SK-MEL-5 (cell line): ENCODE data around the gene EP400. TPM values are rescaled to one million over a fixed set of nuclear protein-coding genes. Genes with fewer than 3 reads are reported as not detected.
"Not testable (repeated sequence)": the region's sequence is repeated elsewhere in the genome, so short reads cannot be mapped to it uniquely, and the experiment has no call there.

Experiments
- DNase-seq: peaks from one replicate; pipeline ENCODE4 v3.0.0-alpha.2; 2016; ENCODE audit warnings: low read depth, low spot score
- in situ Hi-C: cut with HindIII; loops from 2 replicates; pipeline ENCODE4 v1.10.0; 2016; ENCODE audit warnings: low sequenced_read_pairs, high pct_unique_total_duplicates, low pct_unique_long_range_greater_than_20kb
- total RNA-seq: library from RNA; depleted of rRNA; stranded (reverse); fragments of >200 nt; shearing (Covaris generic); gene quantifications from 2 replicates; pipeline ENCODE4 v1.2.3, GENCODE V29; 2014

EP400 gene
- total RNA-seq, 1 experiment from 2014 or later, result 5.7 TPM

DNA sequence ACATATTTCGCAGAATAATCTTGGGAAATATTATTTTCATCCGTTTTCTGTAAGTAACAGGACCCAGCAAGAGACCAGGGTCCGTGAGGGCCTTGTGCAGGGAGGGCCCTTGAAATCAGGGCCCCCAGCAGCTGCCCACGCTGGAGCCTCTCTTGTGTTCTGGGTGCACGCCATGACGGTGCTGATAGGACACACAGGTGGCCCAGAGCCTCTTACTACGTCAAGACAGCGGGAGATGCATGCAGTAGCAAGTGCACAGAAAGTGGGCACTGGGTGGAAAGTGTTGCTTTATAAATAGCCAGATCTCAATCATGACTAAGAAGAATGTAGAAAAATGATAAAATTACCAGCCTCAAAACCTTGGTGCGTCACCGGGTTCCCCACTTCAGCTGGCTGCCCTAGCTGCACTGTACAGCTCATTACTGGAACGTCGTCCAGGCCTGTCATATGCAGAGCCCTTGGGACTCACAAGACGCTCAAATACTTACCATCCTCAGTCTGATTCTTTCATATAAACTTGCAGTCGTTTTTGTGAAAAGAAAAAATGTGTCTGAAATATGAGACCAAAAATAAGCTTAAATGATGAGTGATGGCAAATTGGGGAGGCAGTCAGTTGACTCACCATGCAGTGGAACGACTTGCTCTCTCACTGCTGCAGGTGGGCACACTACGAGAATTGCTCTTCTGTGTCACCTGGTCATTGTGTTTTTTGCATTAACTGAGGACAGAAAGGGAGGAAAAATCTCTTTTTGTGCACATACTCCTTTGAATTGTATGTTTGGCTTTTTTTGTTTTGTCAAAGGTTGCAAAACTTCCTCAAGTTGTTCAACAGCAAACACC is 126.2 kb downstream of the EP400 start:
- in situ Hi-C loops, result no loop called here
- DNase-seq, result no peak

DNA sequence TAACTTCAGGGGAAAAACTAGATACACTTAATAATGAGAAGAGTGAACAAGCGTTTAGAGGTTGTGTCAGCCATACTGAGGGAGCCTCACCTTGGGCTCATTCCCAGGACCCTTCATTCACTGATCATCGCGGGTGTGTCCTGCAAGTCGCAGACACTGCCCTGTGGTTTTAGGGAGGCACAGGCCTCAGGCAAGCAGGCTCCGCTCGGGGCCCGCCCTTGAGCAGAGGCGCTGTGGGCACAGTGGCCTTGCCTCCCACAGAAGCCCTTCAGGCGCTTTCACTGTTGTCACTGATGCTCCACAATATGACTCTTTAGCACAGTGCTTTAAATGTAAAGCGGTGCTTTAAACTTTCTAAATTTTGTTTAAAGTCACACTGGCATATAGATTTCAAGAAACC is 127.0 kb downstream of the EP400 start:
- no peak for DNase-seq
- in situ Hi-C loops, result no loop called here

DNA sequence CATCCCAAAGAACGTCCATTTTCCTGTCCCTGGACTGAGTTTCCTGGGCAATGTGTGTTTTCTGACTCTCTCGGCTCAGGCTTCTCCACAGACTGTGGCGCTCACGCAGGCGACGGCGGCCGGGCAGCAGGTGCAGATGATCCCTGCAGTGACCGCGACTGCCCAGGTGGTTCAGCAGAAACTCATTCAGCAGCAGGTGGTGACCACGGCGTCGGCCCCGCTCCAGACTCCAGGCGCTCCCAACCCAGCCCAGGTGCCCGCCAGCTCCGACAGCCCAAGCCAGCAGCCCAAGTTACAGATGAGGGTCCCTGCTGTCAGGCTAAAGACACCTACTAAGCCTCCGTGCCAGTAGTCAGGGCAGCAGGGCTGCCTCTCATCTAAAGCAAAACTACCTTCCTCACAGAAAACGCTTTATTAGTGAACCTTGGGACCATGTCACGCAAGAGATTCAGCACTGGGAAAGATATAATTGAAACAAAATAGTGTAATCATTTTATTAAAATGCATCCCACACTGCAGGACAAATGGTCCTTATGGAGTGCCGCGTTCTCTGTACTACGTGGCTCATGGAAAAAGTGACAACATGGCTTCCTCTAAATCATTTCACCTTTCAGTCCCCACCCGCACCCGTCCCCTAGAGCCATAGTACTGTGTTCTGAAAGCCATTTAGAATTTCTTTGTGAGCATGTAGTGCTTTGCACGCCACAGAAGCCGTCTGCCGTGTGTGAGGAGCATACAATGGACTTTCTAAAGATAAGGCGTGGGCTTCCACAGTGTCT is 127.8 kb downstream of the EP400 start:
- no peak for DNase-seq
- in situ Hi-C loops, result no loop called here

DNA sequence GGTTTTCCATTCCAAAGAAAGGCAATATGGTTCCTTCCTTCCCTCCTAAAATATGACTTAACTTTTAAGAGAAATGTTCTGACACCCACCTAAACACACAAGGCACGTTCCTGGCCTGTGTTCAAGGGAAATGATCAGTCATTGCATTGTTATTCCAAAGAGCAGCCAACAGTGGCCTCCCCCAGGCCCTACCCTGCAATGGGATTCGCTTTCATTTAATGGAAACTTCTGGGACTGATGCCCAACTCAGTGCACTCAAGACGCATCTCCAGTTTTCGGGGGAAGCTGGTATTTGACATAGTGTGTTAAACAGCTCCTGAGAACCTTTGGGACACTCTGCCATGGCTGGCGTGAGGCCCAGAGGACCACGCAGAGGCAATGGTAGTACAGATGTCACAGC is 128.4 kb downstream of the EP400 start:
- no peak for DNase-seq

DNA sequence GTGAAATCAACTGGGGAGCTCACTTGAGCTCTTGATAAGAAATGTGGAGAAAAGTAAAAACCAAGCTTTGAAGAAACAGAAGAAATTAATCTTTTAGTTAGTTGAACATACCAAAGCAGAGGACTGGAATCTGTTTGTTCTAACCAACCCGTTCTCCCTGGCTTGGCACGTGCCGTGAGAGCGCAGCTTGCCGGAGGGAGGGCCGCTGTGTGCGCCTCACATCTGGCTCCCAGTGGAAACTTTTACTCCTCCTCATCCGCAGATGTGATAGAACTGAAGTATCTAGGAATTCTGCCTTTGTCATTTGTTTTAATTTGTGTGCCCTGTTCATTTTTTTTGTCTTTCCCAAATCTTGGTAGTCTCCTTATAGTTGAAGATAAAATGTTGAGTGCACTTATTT is 129.5 kb downstream of the EP400 start:
- no peak for DNase-seq
- in situ Hi-C loops, result no loop called here

More for the DNA sequence above, 128.4 kb downstream of the EP400 start:
- in situ Hi-C loops, result no loop called here

DNA sequence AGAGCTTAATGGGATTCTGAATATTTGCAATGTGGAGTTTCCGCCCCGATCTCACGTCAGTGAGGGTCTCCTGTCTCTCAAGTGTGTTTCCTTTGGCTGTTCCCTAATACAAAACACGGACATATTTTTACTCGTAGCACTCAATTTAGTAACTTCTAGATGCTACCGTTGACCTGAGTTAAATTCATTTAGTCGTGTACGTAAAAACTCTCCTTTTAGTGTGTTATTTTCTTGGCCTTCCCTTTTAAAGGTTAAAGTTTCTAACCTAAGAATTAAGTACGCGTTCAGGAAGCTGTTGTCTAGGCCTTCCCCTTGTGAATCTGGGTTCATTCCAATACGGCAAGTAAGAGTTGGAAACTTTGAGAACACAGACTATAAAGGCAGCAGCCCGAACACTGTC is 130.0 kb downstream of the EP400 start:
- in situ Hi-C loops, result no loop called here

DNA sequence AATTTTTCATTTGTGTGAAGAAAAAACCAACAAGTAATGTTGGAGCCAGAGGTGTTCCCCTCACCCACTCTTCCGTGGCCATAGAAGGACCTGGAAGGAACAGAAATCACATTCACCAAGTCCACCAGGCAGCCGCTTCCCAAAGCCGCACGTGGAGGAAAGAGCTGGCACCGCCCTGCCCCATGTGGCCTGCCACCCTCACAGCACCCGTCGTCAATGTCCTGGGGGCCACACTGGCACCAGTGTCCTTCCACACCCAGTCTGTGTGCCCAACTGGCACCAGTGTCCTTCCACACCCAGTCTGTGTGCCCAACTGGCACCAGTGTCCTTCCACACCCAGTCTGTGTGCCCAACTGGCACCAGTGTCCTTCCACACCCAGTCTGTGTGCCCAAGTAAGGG is 130.8 kb downstream of the EP400 start:
- DNase-seq, in situ Hi-C loops: not testable (repeated sequence)

More for the DNA sequence above, 130.0 kb downstream of the EP400 start:
- DNase-seq, result no peak

DNA sequence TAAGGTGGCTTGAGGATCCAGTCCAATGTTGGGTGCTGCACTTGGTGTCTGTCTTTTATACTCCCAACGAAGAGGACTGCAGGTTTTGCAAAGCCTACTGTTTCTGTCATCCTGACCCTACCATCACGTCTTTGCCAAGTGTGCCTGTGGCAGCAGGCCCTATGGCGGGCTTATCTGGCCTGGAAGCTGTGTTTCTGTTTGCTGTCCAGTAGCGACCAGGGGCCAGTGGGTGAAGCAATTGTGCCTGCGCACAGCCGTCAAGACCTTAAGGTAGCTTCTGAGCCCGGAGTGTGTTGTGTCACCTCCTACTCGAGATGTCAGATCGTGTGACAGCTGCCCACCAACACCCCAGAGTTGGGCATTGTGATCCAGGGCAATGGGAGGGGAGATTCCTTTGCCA is 131.7 kb downstream of the EP400 start:
- in situ Hi-C loops, result no loop called here
- no peak for DNase-seq

DNA sequence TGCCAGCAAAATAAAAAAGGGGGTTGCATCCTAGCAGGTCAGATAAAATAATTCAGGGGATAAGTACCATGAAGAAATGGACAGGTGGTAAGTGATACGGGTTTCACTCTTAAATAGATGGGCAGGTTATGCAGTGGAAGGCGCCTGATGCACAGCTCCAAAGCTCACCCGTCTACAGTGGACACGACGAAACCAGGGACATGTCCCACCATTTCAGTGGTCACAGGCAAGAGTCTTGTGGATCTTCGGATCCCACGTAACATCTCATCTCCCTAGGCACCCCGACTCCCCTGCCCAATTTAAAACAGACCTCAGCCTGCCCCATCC is 133.8 kb downstream of the EP400 start:
- in situ Hi-C loops, result no loop called here
- no peak for DNase-seq

DNA sequence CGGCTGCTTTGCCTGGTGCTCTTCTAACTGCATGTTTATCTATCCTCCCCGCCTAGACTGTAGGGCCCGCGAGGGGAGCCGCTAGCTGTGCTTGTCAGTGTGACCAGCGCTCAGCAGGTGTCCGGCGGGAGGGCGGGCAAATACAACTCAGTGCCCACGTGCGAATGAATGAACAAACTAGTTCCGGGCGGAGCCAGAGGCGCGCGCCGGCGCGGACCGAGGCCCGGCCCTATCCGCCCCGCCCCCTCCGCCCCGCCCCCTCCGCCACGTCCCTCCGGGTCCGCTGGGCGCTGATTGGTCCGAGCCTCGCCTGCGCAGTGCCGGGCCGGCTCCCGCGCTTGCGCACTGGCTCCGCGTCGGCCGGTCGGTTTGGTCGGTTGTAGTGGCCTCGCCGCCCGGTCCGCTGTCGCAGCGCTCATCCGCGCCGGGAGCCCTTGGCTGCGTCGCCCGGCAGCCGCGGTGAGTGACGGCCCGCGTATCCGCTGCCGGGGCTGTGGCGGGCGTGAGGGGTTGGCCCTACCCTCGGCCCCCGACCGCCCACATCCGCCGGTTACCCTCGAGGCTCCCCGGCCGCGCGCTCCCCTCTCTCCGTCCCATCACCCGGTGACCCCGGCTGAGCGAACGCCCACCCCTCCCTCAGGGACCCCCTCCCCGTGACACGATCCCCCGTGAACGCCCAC is 134.3 kb downstream of the EP400 start:
- in situ Hi-C loops, result no loop called here
- peak; percentile 91 for DNase-seq

DNA sequence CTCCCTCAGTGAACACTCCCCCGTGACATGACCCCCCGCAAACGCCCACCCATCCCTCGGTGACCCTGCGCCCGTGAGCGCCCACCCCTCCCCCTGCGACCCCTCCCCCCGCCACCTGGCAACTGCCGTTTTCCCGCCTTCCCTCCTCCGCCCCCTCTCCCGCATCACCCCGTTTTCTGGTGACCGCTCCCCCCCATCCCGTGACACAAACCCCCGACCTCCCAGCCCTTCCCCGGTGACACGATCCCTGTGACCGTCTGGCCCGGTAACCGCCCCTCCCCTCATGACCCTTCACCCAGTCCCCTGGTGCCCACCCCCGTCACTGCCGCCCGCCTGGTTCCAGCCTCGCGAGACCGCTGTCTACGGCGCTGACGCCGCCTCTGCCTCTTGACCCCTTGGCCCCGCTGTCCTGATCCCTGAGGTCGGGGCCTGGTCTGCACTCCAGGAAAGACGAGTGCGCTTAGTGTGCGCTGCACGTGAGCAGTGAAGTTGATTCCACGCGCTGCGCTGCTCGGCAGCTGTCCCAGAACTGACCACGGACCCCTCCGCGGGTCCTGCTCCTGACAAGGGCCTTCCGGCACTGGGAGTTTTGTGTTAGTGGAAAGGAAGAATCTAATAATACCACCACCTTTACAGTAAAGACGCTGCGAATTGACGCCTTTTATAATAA is 135.0 kb downstream of the EP400 start:
- in situ Hi-C loops, result no loop called here
- DNase-seq, result peak; percentile 56

DNA sequence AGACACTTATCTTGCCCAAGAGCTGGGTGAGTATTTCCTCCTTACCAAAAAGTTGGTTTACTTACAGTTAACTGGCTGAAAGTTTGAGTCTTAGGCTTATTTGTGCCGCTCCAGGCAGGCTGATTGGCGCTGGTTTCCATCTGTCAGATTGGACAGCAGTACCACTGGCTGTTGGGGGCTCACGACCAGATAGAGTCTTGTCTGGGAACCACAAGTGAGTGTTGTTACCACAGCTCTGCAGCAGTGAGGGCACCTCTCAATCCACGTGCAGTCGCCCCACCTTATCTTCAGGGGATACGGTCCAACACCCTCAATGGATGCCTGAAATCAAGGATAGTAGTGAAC is 135.5 kb downstream of the EP400 start:
- in situ Hi-C loops, result no loop called here
- no peak for DNase-seq

DNA sequence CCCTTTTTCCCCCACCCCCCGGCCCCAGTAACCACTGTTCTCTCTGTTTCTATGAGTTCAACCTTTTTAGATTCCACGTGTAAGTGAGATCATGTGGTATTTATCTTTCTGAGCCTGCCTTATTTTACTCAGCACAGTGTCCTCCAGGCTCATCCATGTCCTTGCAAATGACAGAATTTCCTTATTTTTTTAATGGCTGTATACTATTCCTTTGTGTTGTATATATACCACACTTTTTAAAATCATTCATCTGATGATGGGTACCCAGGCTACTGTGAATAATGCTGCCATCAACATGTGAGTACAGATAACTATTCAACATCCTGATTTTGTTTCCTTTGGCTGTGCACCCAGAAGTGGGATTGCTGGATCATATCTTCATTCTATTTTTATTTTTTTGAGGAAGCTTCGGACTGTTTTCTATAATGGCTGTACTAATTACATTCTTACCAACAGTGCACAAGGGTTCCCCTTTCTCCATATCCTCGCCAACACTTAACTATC is 139.7 kb downstream of the EP400 start:
- DNase-seq, result no peak
- in situ Hi-C loops, result no loop called here

DNA sequence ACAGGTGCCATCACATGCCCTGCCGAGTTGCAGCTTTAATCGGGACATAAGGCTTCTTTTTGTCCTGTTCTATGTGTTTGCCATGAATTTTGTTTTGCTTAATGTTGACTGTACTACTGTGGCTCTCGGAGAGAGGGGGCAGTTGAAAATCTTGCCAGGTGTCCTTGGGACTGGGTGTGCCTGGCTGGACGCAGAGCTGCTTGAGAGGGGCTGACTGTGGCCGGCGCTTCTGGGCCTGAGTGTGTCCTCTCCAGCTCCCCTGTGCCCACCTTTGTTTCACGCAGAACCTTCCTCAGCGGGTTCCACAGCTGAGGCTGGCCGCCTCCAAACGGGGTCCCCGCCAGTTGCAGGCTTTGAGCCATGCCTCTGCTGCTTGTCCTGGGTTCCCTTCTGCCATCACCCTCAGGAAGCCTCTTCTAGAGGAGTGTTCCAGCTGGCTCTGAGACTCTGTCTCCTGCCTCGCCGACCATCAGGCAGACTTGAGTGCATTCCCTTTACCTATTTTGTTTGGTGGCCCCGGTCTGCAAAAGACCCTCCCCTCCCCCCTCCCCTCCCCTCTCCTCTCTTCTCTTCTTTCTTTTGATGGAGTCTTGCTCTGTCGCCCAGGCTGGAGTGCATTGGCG is 144.6 kb downstream of the EP400 start:
- in situ Hi-C loops, result no loop called here
- no peak for DNase-seq

DNA sequence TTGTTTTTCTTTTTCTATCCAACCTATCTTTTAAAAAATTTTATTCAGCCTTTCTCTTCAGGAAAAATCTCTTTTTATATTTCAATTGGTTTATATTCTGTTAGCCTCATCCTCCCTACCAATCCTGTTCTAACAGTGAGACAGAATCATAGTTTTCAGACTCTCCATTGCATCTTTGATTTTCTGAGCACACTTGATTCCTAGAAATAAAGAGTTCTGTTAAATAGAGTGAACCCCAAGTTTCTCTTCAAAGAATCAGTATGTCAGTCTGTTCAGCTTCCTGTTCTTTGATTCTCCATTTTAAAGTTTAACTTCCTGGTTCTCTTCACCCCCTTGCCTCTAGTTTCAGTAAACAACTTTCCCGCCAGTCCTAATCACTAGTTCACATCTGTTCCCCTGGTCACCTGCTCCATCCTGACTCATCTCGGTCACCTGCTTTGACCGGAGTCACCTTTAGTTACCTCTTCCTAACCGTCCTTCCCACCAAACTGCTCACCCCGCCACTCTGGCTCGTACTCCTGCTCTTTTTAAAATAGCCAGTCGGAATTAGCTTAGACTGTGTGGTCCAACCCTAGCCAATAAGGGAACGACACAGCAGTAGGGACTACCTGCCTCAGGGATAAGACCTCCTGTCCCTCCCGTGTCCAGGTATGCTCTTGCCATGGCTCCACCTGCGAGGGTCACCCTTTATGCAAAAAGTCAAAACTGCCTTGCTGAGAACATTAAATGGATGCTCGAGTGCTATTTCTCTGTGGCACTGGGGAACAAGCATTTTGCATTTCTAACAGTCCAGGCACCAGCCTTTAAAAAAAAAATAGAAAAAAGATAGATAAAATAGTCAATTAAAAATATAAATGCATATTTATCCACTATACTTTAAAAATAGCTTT is 146.0 kb downstream of the EP400 start:
- no peak for DNase-seq
- in situ Hi-C loops, result no loop called here

DNA sequence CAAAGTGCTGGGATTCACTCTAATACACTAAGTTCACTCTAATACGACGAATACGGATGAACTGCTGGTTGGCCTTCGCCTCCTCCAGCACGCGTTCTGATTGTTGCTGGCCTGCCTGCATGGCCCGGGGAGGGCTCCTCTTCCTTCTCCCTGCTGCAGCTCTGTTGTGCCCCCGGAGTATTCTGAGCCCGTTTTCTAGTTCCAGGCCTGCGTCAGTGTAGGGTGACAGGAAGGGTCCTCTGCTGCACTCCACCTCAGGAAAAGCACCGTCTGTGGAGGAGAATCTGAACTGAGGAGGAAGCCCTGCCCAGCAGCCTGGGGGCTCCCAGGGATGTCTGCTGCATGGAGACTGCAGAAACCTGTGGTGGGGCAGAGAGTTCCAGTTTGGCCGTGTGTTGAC is 150.0 kb downstream of the EP400 start:
- in situ Hi-C loops, result no loop called here
- DNase-seq, result no peak
